Transverse colon (tissue), 4 donors: ENCODE data around the gene ERMARD.

ENCODE experiments used
- CTCF ChIP-seq, 5 experiments: fragments of 200-600 bp in 3 of 5; fragments of 450-650 bp in 2 of 5; sonication (generic) in 3 of 5; IDR thresholded peaks; 1 replicate in 2 of 5; 2 replicates in 3 of 5; pipeline ENCODE4 v1.5.1; 2016 to 2017; ENCODE audit warnings: antibody characterized with exemption in 5 of 5, inconsistent platforms in 3 of 5, mild to moderate bottlenecking in 2 of 5, moderate library complexity in 1 of 5
- EP300 ChIP-seq: sonication (generic); formaldehyde crosslinking; IDR thresholded peaks from one replicate; pipeline ENCODE4 v1.6.1; 2017; ENCODE audit warnings: antibody characterized with exemption, low read depth
- POLR2A ChIP-seq: fragments of 450-650 bp; IDR thresholded peaks from one replicate; pipeline ENCODE4 v1.6.1; 2016; ENCODE audit warnings: antibody characterized with exemption, mild to moderate bottlenecking, moderate library complexity
- POLR2AphosphoS5 ChIP-seq, 3 donors: sonication (generic); formaldehyde crosslinking; IDR thresholded peaks; one replicate each; pipeline ENCODE4 v1.6.1; 2016; ENCODE audit warnings: antibody characterized with exemption in 3 of 3

GRCh38 chr6:169714178-169714577 is 37.2 kb upstream of the ERMARD start:
- no peak for TF ChIP-seq CTCF (IDR thresholded peaks at IDR 0.05)
- TF ChIP-seq EP300: no peak
- TF ChIP-seq POLR2A: no peak
- no peak for TF ChIP-seq POLR2AphosphoS5 (IDR thresholded peaks at IDR 0.05)
